ENCODE measurements around the gene PCDHGA1.
A peak's percentile ranks its signal among the peaks of the same experiment; 100 is the strongest.

Gene PCDHGA1

GRCh38 chr5:141420855-141421488 lies 90.7 kb downstream of the PCDHGA1 start, which contains the start of gene PCDHGA11:
PCDHGA11 (plus strand) TSS chr5:141421051; CDS start chr5:141421228, 177 bp downstream.
- TF ChIP-seq CTCF (IDR thresholded peaks at IDR 0.05; ENCODE audit: control extremely low read depth, extremely low read depth, low read depth, missing control alignments) = peak; percentile 71
- POLR2A ChIA-PET = no interaction called here
- CTCF ChIA-PET = interaction anchor here (0.7 to 12.7 kb wide), 43 partner anchors 8 to 634 kb away, joined by 3 to 174 read pairs (median 5); partner anchors contain the start of genes DIAPH1, HDAC3, PCDHA1 and PCDHGA1
- DNase-seq (ENCODE audit: extremely low spot score) = peak; percentile 69

GRCh38 chr5:141421489-141421855 lies 91.2 kb downstream of the PCDHGA1 start:
- DNase-seq (ENCODE audit: extremely low spot score) = no peak
- POLR2A ChIA-PET = no interaction called here
- TF ChIP-seq CTCF (IDR thresholded peaks at IDR 0.05; ENCODE audit: control extremely low read depth, extremely low read depth, low read depth, missing control alignments) = no peak
- CTCF ChIA-PET = interaction anchor here (0.8 to 12.7 kb wide), 35 partner anchors 9 to 635 kb away, joined by 3 to 174 read pairs (median 5); partner anchors contain the start of genes DIAPH1, PCDHA1, PCDHGA1 and PCDHGA10

- POLR2A ChIA-PET = interaction anchor here (0.6 kb wide), 1 partner anchor 229 kb away, joined by 10 read pairs; no protein-coding TSS in a partner anchor
- CTCF ChIA-PET = interaction anchor here (2.5 to 12.7 kb wide), 6 partner anchors 15 to 141 kb away, joined by 9 to 174 read pairs (median 100); partner anchors contain the start of genes PCDHGB6 and PCDHGC3
- no peak for DNase-seq (ENCODE audit: extremely low spot score)
These were observed 92.5 kb downstream of the PCDHGA1 start for GRCh38 chr5:141422742-141423291.

GRCh38 chr5:141427783-141428426 lies 97.6 kb downstream of the PCDHGA1 start:
- CTCF ChIA-PET = interaction anchor here (0.8 to 4.7 kb wide), 6 partner anchors 10 to 139 kb away, joined by 3 to 24 read pairs (median 6); partner anchors contain the start of genes PCDHGB6 and PCDHGB7
- TF ChIP-seq CTCF (IDR thresholded peaks at IDR 0.05; ENCODE audit: control extremely low read depth, extremely low read depth, low read depth, missing control alignments) = no peak
- DNase-seq (ENCODE audit: extremely low spot score) = no peak
- POLR2A ChIA-PET = no interaction called here

More at GRCh38 chr5:141422742-141423291, 92.5 kb downstream of the PCDHGA1 start:
- no peak for TF ChIP-seq CTCF (IDR thresholded peaks at IDR 0.05; ENCODE audit: control extremely low read depth, extremely low read depth, low read depth, missing control alignments)

GRCh38 chr5:141430332-141431113 lies 100.2 kb downstream of the PCDHGA1 start, which contains the start of gene PCDHGA12:
PCDHGA12 (plus strand) TSS chr5:141430507; CDS start chr5:141430760, 253 bp downstream.
- DNase-seq (ENCODE audit: extremely low spot score) = peak; percentile 85
- POLR2A ChIA-PET = no interaction called here
- CTCF ChIA-PET = interaction anchor here (1.0 to 4.7 kb wide), 18 partner anchors 9 to 188 kb away, joined by 3 to 24 read pairs (median 4); partner anchors contain the start of genes DIAPH1, PCDHGA10, PCDHGA11 and PCDHGA3
- TF ChIP-seq CTCF (IDR thresholded peaks at IDR 0.05; ENCODE audit: control extremely low read depth, extremely low read depth, low read depth, missing control alignments) = peak; percentile 9

Measured in GM10248 (cell line).